ENCODE measurements around the gene RTN3. TPM values are rescaled to one million over a fixed set of nuclear protein-coding genes. Genes with fewer than 3 reads are reported as not detected.
A peak's percentile ranks its signal among the peaks of the same experiment; 100 is the strongest.

The RTN3 gene
- total RNA-seq, 1 donor from 2014 or later = 279 TPM

DNA sequence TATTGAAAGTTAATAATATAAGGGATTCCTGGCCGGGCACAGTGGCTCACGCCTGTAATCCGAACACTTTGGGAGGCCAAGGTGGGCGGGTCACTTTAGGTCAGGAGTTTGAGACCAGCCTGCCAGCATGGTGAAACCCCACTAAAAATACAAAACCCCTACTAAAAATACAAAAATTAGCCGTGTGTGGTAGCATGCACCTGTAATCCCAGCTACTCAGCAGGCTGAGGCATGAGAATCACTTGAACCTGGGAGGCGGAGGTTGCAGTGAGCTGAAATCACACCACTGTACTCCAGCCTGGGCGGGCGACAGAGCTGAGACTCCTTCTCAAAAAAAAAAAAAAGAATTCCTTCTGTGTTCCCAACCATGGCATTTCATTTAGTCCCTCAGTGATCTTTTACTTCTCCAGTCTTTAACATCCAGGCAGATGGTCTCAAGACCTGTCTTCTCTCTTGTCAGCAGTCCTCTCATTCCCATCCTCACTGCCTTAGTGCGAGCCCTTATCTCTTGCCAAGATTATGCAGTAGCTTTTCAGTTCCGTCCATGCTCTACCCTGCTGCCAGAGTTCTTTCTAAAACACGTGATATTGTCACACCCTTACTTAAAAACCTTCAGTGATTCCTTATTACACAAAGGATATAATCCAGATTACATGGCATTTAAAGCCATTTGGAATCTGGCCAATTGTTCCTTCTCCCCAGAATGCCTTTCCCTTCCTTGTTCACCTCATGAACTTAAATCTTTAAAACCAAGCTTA is 17.9 kb downstream of the RTN3 start:
- Mint-ChIP-seq H3K27me3 (ENCODE audit: insufficient read depth, low read depth) (no peaks in the 10 kb centered on the region), H3K4me3 (no peak overlapping the region), H3K4me1 (peaks cover 12% of the 10 kb centered on the region), H3K9me3 (peaks cover 5% of the 10 kb centered on the region), H3K27ac (no peak overlapping the region), H3K36me3 (peaks cover 21% of the 10 kb centered on the region)
- Histone ChIP-seq H3K4me3 (no peak overlapping the region), H3K36me3 (no peaks in the 10 kb centered on the region), H2AFZ (replicated peaks) (no peak overlapping the region), H4K20me1 (ENCODE audit: low read depth) (peaks cover 70% of the 10 kb centered on the region), H3K79me2 (ENCODE audit: low read depth) (peaks cover 100% of the 10 kb centered on the region), H3K9me3 (ENCODE audit: low read depth) (no peaks in the 10 kb centered on the region), H3K27me3 (no peaks in the 10 kb centered on the region), H3F3A (ENCODE audit: low read depth) (peaks cover 4% of the 10 kb centered on the region), H3K4me1 (peaks cover 12% of the 10 kb centered on the region), H3K9ac (no peak overlapping the region), H3K4me2 (peak overlapping the region; percentile 44), H3K27ac (peak overlapping the region; percentile 66)
- TF ChIP-seq EZH2phosphoT487 (IDR thresholded peaks at IDR 0.05) (no peak), CTCF (IDR thresholded peaks at IDR 0.05) (no peak), EZH2 (IDR thresholded peaks at IDR 0.05) (no peak)
- peak; percentile 4 for DNase-seq (ENCODE audit: low spot score)

- peaks cover 100% of the 10 kb centered on the region for H3K79me2 ChIP-seq (ENCODE audit: low read depth)
- DNase-seq (ENCODE audit: low spot score) = no peak
- H3K27me3 Mint-ChIP-seq (ENCODE audit: insufficient read depth, low read depth) = no peaks in the 10 kb centered on the region
These were observed 18.6 kb downstream of the RTN3 start for GRCh38 chr11:63699896-63700295.

GRCh38 chr11:63705526-63705925 is 24.2 kb downstream of the RTN3 start:
- no peak for DNase-seq (ENCODE audit: low spot score)
- Histone ChIP-seq H3K36me3 (no peaks in the 10 kb centered on the region), H3K27ac (peak overlapping the region; percentile 43), H3K4me2 (no peak overlapping the region), H3K27me3 (no peaks in the 10 kb centered on the region), H2AFZ (replicated peaks) (no peak overlapping the region), H3K4me1 (no peaks in the 10 kb centered on the region), H4K20me1 (ENCODE audit: low read depth) (peaks cover 81% of the 10 kb centered on the region), H3F3A (ENCODE audit: low read depth) (no peaks in the 10 kb centered on the region), H3K79me2 (ENCODE audit: low read depth) (peaks cover 100% of the 10 kb centered on the region), H3K9ac (no peak overlapping the region), H3K9me3 (ENCODE audit: low read depth) (no peaks in the 10 kb centered on the region), H3K4me3 (no peak overlapping the region)
- Mint-ChIP-seq H3K4me1 (peaks cover 1% of the 10 kb centered on the region), H3K27me3 (ENCODE audit: insufficient read depth, low read depth) (no peaks in the 10 kb centered on the region), H3K36me3 (peaks cover 13% of the 10 kb centered on the region), H3K4me3 (no peak overlapping the region), H3K27ac (no peak overlapping the region), H3K9me3 (peaks cover 5% of the 10 kb centered on the region)
- TF ChIP-seq CTCF (IDR thresholded peaks at IDR 0.05) (no peak), EZH2 (IDR thresholded peaks at IDR 0.05) (no peak), EZH2phosphoT487 (IDR thresholded peaks at IDR 0.05) (no peak)

More at GRCh38 chr11:63699896-63700295, 18.6 kb downstream of the RTN3 start:
- peaks cover 5% of the 10 kb centered on the region for H3K9me3 Mint-ChIP-seq
- H3K4me1 Mint-ChIP-seq = peaks cover 12% of the 10 kb centered on the region
- H3K36me3 Mint-ChIP-seq = peaks cover 18% of the 10 kb centered on the region
- no peak for TF ChIP-seq EZH2 (IDR thresholded peaks at IDR 0.05)
- no peak for TF ChIP-seq EZH2phosphoT487 (IDR thresholded peaks at IDR 0.05)
- TF ChIP-seq CTCF (IDR thresholded peaks at IDR 0.05) = no peak
- no peak overlapping the region for H2AFZ ChIP-seq (replicated peaks)
- H3K4me1 ChIP-seq = peaks cover 12% of the 10 kb centered on the region
- no peaks in the 10 kb centered on the region for H3K27me3 ChIP-seq
- H3K9ac ChIP-seq = no peak overlapping the region
- peaks cover 70% of the 10 kb centered on the region for H4K20me1 ChIP-seq (ENCODE audit: low read depth)
- H3K4me3 ChIP-seq = no peak overlapping the region
- H3K36me3 ChIP-seq = no peaks in the 10 kb centered on the region
- H3K4me3 Mint-ChIP-seq = no peak overlapping the region
- H3K27ac Mint-ChIP-seq = no peak overlapping the region
- no peaks in the 10 kb centered on the region for H3K9me3 ChIP-seq (ENCODE audit: low read depth)
- H3F3A ChIP-seq (ENCODE audit: low read depth) = peaks cover 4% of the 10 kb centered on the region
- H3K4me2 ChIP-seq = no peak overlapping the region
- no peak overlapping the region for H3K27ac ChIP-seq

Data from neural progenitor cell (in vitro differentiated cells).